GM21367 (cell line): ENCODE results near the gene PIWIL1.

Experiments
- ATAC-seq: cut with Tn5 transposase; IDR thresholded peaks from one replicate; pipeline ENCODE4 v1.9.1; 2021; ENCODE audit not compliant: unreplicated experiment

Gene PIWIL1

DNA sequence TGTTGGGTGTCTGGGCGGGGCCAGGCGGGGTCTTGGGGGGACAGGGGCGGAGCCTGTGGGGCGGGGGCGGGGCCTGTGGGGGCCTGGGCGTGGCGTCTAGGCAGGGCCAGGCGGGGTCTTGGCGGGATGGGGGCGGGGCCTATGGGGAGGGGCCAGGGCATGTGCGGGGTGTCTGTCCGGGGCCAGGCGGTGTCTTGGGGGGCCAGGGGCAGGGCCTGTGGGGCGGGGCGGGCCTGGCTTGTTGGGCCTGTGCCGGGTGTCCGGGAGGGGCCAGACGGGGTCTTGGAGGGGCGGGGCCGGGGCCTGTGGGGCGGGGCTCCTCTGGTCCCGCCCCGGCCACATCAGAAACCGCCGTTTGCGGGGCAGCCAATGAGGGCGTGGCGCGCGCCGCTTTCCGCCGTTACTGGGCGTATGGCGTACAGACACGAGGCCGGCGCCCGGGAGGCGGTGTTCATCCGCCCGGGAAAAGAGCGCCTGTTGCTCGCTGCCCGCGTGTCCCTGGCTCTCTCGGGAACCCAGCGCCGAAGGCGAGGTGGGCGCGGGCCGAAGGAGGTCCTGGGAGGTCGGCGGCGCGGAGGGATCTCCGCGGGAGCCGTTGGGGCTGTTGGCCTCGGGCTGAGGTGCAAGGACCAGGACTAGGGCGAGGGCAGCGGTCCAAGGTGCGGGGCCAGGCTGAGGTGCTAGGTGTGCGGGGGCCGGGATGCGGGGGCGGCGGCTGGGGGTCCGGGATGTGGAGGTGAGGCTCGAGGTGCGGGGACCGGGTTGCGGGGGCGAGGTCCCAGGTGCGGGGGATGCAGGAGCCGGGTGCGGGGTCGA lies at the start of gene PIWIL1:
PIWIL1 (plus strand) TSS at position 400 of the 816 bp plus-strand sequence. CDS start 4,705 bp downstream, outside the sequence.
- ATAC-seq = no peak

DNA sequence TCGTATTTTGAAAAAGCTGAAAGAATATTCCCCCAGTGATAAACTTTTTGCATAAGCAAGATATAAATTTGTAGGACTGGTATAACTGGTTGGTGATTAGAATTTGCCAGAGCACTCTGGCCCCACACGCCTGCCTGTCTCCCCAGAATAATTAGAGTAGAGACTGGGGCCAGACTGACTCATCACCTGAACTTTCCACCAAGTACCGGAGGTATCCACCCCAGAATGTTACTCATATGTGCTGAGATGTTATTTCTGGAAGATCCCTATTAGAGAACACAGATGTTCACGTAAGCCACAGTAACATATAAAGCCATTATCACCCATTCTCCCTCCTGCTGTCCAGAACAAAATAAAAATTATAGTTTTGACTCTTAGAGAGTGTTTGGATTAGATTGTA lies 49.5 kb upstream of the PIWIL1 start:
- no peak for ATAC-seq

DNA sequence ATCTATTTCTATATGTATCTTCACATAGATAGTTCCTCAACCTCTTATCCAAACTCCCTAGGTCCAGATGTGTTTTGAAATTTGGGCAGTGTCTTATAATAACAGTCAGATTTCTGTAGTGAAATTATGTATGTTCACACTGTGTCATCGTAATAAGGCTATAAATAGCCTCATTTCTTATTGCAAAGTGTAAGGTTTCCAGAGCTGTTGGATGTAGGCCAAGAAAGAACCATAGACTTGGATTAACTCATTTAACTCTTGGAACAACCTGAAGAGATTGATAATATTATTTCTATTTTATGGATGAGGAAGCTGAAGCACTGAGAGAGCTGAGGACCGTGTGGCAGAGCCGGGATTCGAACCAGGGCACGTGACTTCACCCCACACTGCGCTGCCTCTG lies 49.0 kb upstream of the PIWIL1 start:
- ATAC-seq = no peak

DNA sequence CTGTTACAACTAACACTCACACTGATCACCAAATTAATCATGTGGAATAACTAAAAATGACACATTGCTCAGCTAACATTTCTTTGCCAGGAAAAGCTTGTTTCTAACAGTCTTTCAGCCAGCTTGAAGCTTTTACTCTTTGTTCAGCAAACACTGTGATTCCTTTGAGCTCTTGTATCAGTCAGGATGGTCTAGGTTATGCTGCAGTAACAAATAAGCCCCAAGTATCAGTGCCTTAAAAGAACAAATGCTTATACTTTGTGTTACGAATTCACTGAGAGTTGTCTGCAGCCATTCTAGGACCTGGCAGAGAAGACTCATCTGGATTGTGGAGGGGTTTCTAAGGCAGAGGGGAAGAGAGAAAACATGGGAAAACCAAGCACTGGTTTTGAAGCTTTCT lies 47.6 kb upstream of the PIWIL1 start:
- no peak for ATAC-seq

- ATAC-seq = no peak
These were observed 39.2 kb upstream of the PIWIL1 start for GRCh38 chr12:130298322-130299021.

GRCh38 chr12:130299574-130299973 lies 38.1 kb upstream of the PIWIL1 start:
- no peak for ATAC-seq

DNA sequence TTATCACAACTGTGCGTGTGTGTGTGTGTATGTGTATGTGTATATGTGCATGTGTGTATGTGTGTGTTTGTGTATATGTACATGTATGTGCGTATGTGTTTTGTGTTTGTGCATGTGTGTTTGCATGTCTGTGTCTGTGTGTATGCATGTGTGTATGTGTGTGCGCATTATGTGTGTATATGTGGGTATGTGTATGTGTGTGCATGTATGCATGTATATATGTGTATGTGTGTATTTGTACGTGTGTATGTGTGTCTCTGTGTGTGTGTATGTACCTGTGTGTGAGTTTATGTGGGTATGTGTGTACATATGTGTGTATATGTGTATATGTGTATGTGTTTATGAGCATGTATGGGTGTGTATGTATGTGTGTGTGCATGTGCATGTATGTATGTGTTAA lies 37.6 kb upstream of the PIWIL1 start:
- ATAC-seq = no peak

- ATAC-seq = no peak
These were observed 36.8 kb upstream of the PIWIL1 start for GRCh38 chr12:130300737-130301535.

GRCh38 chr12:130301559-130301958 lies 36.1 kb upstream of the PIWIL1 start:
- ATAC-seq = no peak

GRCh38 chr12:130303781-130304180 lies 33.9 kb upstream of the PIWIL1 start:
- ATAC-seq = no peak

- ATAC-seq = no peak
These were observed 29.8 kb upstream of the PIWIL1 start for GRCh38 chr12:130307859-130308258.

- ATAC-seq = no peak
These were observed 29.3 kb upstream of the PIWIL1 start for GRCh38 chr12:130308393-130308792.

DNA sequence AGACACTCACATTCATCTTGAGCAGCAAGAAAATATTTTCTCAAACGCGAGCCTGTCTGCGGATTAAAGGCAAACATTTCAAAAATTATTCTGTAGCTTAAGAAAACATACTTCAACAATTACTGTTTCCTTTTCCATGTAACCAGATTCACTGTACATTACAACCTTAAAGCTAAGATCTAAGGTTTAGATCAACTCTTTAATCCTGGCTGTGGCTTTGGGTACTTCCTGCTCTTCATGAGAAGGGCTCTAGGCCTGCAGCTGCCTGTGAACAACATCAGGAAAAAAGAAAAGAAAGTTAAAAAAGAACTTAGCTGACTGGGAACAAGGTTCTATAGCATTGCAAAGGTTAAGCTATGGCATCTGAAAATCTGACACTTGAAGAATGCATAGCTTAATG lies 21.4 kb upstream of the PIWIL1 start:
- ATAC-seq = no peak

GRCh38 chr12:130320536-130320935 lies 17.2 kb upstream of the PIWIL1 start:
- ATAC-seq = no peak

DNA sequence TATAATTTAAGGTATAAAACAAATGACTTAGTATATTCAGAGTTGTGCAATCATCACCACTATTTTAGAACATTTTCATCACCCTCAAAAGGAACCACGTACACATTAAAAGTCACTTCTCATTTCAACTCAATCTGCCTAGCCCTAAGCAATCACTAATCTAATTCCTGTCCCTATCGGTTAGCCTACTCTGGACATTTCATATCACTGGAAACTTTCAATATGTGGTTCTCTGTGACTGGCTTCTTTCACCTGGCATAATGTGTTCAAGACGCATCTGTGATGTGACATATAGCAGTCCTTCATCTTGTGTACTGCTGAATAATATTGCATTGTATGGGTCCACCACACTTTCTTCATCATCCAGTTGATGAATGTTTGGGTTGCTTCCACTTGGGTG lies 15.4 kb upstream of the PIWIL1 start:
- no peak for ATAC-seq

GRCh38 chr12:130330685-130331084 lies 7.0 kb upstream of the PIWIL1 start:
- no peak for ATAC-seq

DNA sequence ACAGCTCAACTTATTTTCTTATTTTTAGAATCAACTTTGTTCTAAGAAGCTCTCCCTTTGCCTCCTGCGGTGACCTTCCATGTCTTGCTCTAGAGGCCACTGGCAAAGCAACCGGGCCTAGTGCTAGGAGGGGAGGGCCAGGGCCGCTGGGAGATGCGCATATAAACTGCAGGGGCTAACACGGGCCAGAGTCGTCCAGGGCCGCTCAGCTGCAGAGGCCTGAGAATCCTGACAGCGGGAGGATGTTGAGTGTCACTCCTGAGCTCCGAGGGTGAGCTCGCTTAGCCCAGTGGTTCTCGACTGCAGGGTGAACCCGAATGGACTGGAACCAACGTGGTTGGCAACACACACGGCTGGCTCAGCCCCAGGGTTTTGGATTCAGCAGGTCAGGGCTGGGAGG lies 6.5 kb upstream of the PIWIL1 start:
- ATAC-seq = no peak

GRCh38 chr12:130333341-130333740 lies 4.3 kb upstream of the PIWIL1 start:
- ATAC-seq = no peak

DNA sequence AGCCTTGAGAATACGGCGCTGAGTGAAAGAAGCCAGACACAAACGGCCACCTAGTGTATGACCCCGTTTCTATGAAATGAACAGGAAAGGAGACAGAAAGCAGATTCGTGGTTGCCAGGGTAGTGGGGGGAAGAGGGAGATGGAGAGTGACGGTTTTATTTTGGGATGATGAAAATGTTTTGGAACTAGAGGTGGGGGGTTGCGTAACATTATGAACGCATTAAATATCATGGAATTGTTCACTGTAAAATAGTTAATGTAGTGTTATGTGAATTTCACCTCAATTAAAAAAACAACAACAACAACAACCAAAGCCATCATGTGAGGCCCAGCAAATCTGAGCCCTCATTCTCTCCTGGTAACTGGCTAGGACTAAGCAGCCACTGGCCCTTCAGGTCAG lies 3.3 kb upstream of the PIWIL1 start:
- ATAC-seq = no peak

GRCh38 chr12:130334937-130335336 lies 2.8 kb upstream of the PIWIL1 start:
- ATAC-seq = no peak

DNA sequence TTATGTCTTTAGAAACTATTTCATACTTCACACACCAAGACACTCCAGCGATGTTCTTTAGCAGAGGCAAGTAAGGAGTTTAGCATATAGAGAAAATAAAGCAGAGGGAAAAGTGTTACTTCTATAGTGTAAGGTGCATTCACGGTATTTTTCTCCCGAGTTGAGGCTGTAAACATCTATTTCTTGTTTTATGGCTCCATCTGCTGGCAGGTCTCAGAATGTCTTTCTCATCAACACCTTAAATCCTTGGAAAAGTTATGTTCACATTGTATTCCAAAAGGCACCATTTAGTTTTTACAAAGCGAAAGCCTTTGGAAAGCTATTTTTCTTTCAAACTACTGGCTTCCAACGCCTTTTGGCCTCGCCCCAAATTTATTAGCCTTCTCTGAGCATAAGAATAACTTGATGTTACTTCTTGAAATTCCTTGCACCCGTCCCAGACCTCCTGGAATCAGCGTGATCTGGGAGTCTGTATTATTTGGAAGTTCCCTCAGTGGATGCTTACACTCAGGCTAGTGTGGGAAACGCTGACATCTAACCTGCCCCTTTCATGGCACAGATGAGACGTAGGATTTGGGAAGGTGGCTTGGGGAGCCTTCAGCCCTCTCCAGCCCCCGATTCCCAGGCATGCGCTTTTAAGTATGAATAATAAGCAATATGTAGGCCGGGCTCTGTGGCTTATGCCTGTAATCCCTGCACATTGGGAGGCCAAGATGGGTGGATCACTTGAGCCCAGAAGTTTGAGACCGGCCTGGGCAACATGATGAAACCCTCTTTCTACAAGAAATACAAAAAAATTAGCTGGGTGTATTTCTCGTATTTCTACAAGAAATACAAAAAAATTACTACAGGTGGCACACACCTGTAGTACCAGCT lies 1.9 kb upstream of the PIWIL1 start:
- ATAC-seq = no peak
